ENCODE measurements around the gene IRAK1. TPM values are rescaled to one million over a fixed set of nuclear protein-coding genes. Genes with fewer than 3 reads are reported as not detected.

The IRAK1 gene
- polyA plus RNA-seq, 1 donor (not counting 4 experiments of a cell fraction or from before 2014, with no cell fraction given), result 41.5 TPM

- Histone ChIP-seq H3K4me2 (ENCODE audit: control insufficient read depth, extremely low read depth, insufficient read depth, low read depth, low read length) (no peak overlapping the region), H3K36me3 (ENCODE audit: control insufficient read depth in 2 of 2, extremely low read depth in 1 of 2, insufficient read depth in 2 of 2, low read length in 2 of 2) (no peaks in the 10 kb centered on the region), H3K4me3 (ENCODE audit: control insufficient read depth in 2 of 3, extremely low read depth in 1 of 3, insufficient read depth in 2 of 3, low read depth in 1 of 3, low read length in 3 of 3) (no peak overlapping the region), H3K27ac (ENCODE audit: control insufficient read depth, insufficient read depth, low read length) (no peak overlapping the region), H3K27me3 (ENCODE audit: control insufficient read depth, extremely low read depth, insufficient read depth, low read length) (no peaks in the 10 kb centered on the region), H3K79me2 (ENCODE audit: control insufficient read depth, insufficient read depth, low read length) (no peaks in the 10 kb centered on the region), H3K9me1 (ENCODE audit: control insufficient read depth, extremely low read depth, insufficient read depth, low read length) (no peaks in the 10 kb centered on the region), H3K9me3 (ENCODE audit: control insufficient read depth, low read depth, low read length) (no peaks in the 10 kb centered on the region), H3K9ac (ENCODE audit: control insufficient read depth, extremely low read depth, insufficient read depth, low read length) (no peak overlapping the region), H2AFZ (ENCODE audit: control insufficient read depth, low read length) (no peak overlapping the region), H3K4me1 (ENCODE audit: control insufficient read depth, extremely low read depth, insufficient read depth, low read length) (no peaks in the 10 kb centered on the region), H4K20me1 (ENCODE audit: control insufficient read depth, extremely low read depth, insufficient read depth, low read length) (no peaks in the 10 kb centered on the region)
- TF ChIP-seq EZH2 (IDR thresholded peaks at IDR 0.05; ENCODE audit: low read length), result no peak
- TF ChIP-seq, protein P1, sequence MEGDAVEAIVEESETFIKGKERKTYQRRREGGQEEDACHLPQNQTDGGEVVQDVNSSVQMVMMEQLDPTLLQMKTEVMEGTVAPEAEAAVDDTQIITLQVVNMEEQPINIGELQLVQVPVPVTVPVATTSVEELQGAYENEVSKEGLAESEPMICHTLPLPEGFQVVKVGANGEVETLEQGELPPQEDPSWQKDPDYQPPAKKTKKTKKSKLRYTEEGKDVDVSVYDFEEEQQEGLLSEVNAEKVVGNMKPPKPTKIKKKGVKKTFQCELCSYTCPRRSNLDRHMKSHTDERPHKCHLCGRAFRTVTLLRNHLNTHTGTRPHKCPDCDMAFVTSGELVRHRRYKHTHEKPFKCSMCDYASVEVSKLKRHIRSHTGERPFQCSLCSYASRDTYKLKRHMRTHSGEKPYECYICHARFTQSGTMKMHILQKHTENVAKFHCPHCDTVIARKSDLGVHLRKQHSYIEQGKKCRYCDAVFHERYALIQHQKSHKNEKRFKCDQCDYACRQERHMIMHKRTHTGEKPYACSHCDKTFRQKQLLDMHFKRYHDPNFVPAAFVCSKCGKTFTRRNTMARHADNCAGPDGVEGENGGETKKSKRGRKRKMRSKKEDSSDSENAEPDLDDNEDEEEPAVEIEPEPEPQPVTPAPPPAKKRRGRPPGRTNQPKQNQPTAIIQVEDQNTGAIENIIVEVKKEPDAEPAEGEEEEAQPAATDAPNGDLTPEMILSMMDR (optimal IDR thresholded peaks at IDR 0.05 in 1 of 3, IDR thresholded peaks at IDR 0.05 in 1 of 3, conservative IDR thresholded peaks at IDR 0.05 in 1 of 3; ENCODE audit: extremely low read depth in 1 of 3, insufficient read depth in 2 of 3, low read length in 3 of 3), result no peak
- no peak for DNase-seq (ENCODE audit: low read depth, low spot score)
- dilution Hi-C loops (cut with MboI; ENCODE audit: extremely low pct_ligation_motif_present, low sequenced_read_pairs), result no loop called here
- no peak for FAIRE-seq
These were observed 28.6 kb downstream of the IRAK1 start for GRCh38 chrX:153991013-153991580.

DNA sequence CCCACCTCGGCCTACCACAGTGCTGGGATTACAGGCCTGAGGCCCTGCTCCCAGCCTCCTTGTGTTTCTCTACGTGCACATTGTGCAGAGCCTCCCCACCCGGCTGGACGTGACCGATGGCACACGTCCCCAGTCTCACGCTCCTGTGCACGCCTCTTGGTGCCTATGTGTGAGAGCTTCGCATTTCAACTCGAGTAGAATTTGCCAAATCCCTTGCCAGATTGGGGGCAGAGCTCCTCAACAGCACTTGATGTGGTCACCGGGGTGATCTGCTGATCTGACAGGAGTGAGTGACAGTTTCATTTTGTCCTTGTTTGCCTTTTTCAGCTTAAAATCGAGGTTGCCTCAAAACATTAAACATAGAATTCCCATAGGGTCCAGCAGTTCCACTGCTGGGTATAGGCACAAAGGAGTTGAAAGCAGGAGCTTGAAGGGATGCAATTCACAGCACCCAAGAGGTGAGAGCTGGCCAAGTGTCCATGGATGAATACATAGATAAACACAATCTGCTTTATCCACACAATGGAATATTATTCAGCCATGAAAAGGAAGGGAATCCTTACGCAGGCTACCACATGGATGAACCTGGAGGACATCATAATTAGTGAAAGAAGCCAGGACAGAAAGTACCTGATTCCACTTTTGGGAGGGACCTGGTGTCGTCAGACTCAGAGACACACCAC lies 29.6 kb downstream of the IRAK1 start:
- Histone ChIP-seq H3K9me1 (ENCODE audit: control insufficient read depth, extremely low read depth, insufficient read depth, low read length) (no peaks in the 10 kb centered on the region), H3K4me2 (ENCODE audit: control insufficient read depth, extremely low read depth, insufficient read depth, low read depth, low read length) (no peak overlapping the region), H3K27ac (ENCODE audit: control insufficient read depth, insufficient read depth, low read length) (no peak overlapping the region), H3K9me3 (ENCODE audit: control insufficient read depth, low read depth, low read length) (no peaks in the 10 kb centered on the region), H3K27me3 (ENCODE audit: control insufficient read depth, extremely low read depth, insufficient read depth, low read length) (no peaks in the 10 kb centered on the region), H3K4me3 (ENCODE audit: control insufficient read depth in 2 of 3, extremely low read depth in 1 of 3, insufficient read depth in 2 of 3, low read depth in 1 of 3, low read length in 3 of 3) (no peak overlapping the region), H3K36me3 (ENCODE audit: control insufficient read depth in 2 of 2, extremely low read depth in 1 of 2, insufficient read depth in 2 of 2, low read length in 2 of 2) (no peaks in the 10 kb centered on the region), H2AFZ (ENCODE audit: control insufficient read depth, low read length) (no peak overlapping the region), H3K9ac (ENCODE audit: control insufficient read depth, extremely low read depth, insufficient read depth, low read length) (no peak overlapping the region), H3K79me2 (ENCODE audit: control insufficient read depth, insufficient read depth, low read length) (no peaks in the 10 kb centered on the region), H4K20me1 (ENCODE audit: control insufficient read depth, extremely low read depth, insufficient read depth, low read length) (no peaks in the 10 kb centered on the region), H3K4me1 (ENCODE audit: control insufficient read depth, extremely low read depth, insufficient read depth, low read length) (peaks cover 4% of the 10 kb centered on the region)
- dilution Hi-C loops (cut with MboI; ENCODE audit: extremely low pct_ligation_motif_present, low sequenced_read_pairs), result no loop called here
- DNase-seq (ENCODE audit: low read depth, low spot score) (no peak), FAIRE-seq (no peak)
- TF ChIP-seq, protein P1 (optimal IDR thresholded peaks at IDR 0.05 in 1 of 3, IDR thresholded peaks at IDR 0.05 in 1 of 3, conservative IDR thresholded peaks at IDR 0.05 in 1 of 3; ENCODE audit: extremely low read depth in 1 of 3, insufficient read depth in 2 of 3, low read length in 3 of 3), result no peak
- TF ChIP-seq EZH2 (IDR thresholded peaks at IDR 0.05; ENCODE audit: low read length), result no peak

All from keratinocyte (primary cell).